Thyroid gland (tissue), 4 donors: Measurements from ENCODE around the gene MLPH.

Experiments
- POLR2A ChIP-seq, 2 donors: fragments of 450-650 bp; IDR thresholded peaks; one replicate each; pipeline ENCODE4 v1.6.1; 2017; ENCODE audit warnings: antibody characterized with exemption in 2 of 2, mild to moderate bottlenecking in 2 of 2, moderate library complexity in 1 of 2
- TF ChIP-seq, protein P1 (sequence below), 6 experiments: fragments of 200-600 bp in 3 of 6; fragments of 450-650 bp in 3 of 6; sonication (generic) in 3 of 6; IDR thresholded peaks; one replicate each; pipeline ENCODE4 v1.5.1; 2016 to 2019; ENCODE audit warnings: antibody characterized with exemption in 6 of 6, mild to moderate bottlenecking in 2 of 6, inconsistent platforms in 1 of 6, moderate library complexity in 1 of 6

DNA sequence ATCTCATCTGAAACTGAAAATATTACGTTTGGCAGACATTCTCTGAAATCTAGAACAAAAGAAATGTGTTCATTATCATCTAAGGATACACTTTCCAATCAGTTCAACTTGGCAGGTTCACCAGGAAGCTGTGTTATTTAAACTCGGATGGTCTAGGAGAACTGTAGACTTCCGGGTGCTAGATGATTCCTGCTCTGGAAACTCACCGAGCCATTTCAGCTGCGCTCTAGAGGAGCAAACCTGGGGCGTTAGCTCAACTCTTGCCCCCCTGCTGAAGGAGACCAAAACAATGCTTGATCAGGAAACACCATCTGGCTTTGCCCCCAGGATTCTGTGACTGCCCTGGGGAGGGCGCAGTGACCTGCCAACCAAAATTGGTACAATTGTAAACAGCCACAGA lies 22.9 kb downstream of the MLPH start:
- TF ChIP-seq POLR2A (IDR thresholded peaks at IDR 0.05) = no peak
- TF ChIP-seq, protein P1, sequence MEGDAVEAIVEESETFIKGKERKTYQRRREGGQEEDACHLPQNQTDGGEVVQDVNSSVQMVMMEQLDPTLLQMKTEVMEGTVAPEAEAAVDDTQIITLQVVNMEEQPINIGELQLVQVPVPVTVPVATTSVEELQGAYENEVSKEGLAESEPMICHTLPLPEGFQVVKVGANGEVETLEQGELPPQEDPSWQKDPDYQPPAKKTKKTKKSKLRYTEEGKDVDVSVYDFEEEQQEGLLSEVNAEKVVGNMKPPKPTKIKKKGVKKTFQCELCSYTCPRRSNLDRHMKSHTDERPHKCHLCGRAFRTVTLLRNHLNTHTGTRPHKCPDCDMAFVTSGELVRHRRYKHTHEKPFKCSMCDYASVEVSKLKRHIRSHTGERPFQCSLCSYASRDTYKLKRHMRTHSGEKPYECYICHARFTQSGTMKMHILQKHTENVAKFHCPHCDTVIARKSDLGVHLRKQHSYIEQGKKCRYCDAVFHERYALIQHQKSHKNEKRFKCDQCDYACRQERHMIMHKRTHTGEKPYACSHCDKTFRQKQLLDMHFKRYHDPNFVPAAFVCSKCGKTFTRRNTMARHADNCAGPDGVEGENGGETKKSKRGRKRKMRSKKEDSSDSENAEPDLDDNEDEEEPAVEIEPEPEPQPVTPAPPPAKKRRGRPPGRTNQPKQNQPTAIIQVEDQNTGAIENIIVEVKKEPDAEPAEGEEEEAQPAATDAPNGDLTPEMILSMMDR (IDR thresholded peaks at IDR 0.05) = no peak
